H9 (cell line): ENCODE results near the gene UPF1. TPM values are rescaled to one million over a fixed set of nuclear protein-coding genes. Genes with fewer than 3 reads are reported as not detected.
A peak's percentile ranks its signal among the peaks of the same experiment; 100 is the strongest.

Experiments
- DNase-seq: peaks from one replicate; pipeline ENCODE4 v3.0.0-alpha.2; 2017
- H2AFZ ChIP-seq: one replicate; pipeline ENCODE4 v1.6.1; 2013; ENCODE audit warnings: mild to moderate bottlenecking, low read length, control low read depth, moderate library complexity
- H2AK5ac ChIP-seq: 2 replicates; pipeline ENCODE4 v1.6.1; 2013; ENCODE audit warnings: low read length, control low read depth, mixed read lengths; ENCODE audit not compliant: insufficient read length
- H2BK120ac ChIP-seq: one replicate; pipeline ENCODE4 v1.6.1; 2013; ENCODE audit warnings: low read depth, mild to moderate bottlenecking, low read length, control low read depth, inconsistent platforms; ENCODE audit not compliant: poor library complexity, severe bottlenecking
- H2BK12ac ChIP-seq: 2 replicates; pipeline ENCODE4 v1.6.1; 2013; ENCODE audit warnings: low read length, control low read depth, mixed read lengths, low read depth; ENCODE audit not compliant: insufficient read length
- H2BK15ac ChIP-seq: 2 replicates; pipeline ENCODE4 v1.6.1; 2013; ENCODE audit warnings: low read depth, low read length, control low read depth
- H2BK20ac ChIP-seq: one replicate; pipeline ENCODE4 v1.6.1; 2013; ENCODE audit warnings: low read depth, mild to moderate bottlenecking, low read length, control low read depth, inconsistent platforms; ENCODE audit not compliant: poor library complexity, severe bottlenecking
- H2BK5ac ChIP-seq: 2 replicates; pipeline ENCODE4 v1.6.1; 2013; ENCODE audit warnings: low read length, control low read depth, mixed read lengths; ENCODE audit not compliant: insufficient read length
- H3K14ac ChIP-seq: 2 replicates; pipeline ENCODE4 v1.6.1; 2013; ENCODE audit warnings: low read length, control low read depth; ENCODE audit not compliant: insufficient read depth
- H3K18ac ChIP-seq: 2 replicates; pipeline ENCODE4 v1.6.1; 2013; ENCODE audit warnings: low read depth, mild to moderate bottlenecking, mixed read lengths, low read length, control low read depth; ENCODE audit not compliant: insufficient read length
- H3K23ac ChIP-seq: 2 replicates; pipeline ENCODE4 v1.6.1; 2013; ENCODE audit warnings: low read length, control low read depth, mixed read lengths, low read depth; ENCODE audit not compliant: insufficient read length
- H3K23me2 ChIP-seq: 2 replicates; pipeline ENCODE4 v1.6.1; 2013; ENCODE audit warnings: low read depth, mild to moderate bottlenecking, mixed read lengths, low read length, control low read depth; ENCODE audit not compliant: insufficient read length, poor library complexity, severe bottlenecking
- H3K27ac ChIP-seq: 2 replicates; pipeline ENCODE4 v1.5.1; 2013; ENCODE audit warnings: low read length, control low read depth, mixed read lengths, low read depth; ENCODE audit not compliant: insufficient read length
- H3K27me3 ChIP-seq: 2 replicates; pipeline ENCODE4 v1.6.1; 2013; ENCODE audit warnings: low read length, control low read depth, inconsistent platforms; ENCODE audit not compliant: insufficient read depth
- H3K4ac ChIP-seq: 2 replicates; pipeline ENCODE4 v1.6.1; 2013; ENCODE audit warnings: low read depth, mild to moderate bottlenecking, control low read depth, inconsistent platforms, low read length, moderate library complexity
- H3K4me1 ChIP-seq: 2 replicates; pipeline ENCODE4 v1.6.1; 2013; ENCODE audit warnings: low read length, control low read depth, inconsistent platforms; ENCODE audit not compliant: insufficient read depth
- H3K4me2 ChIP-seq: 2 replicates; pipeline ENCODE4 v1.6.1; 2013; ENCODE audit warnings: low read length, control low read depth, mixed read lengths; ENCODE audit not compliant: insufficient read length, insufficient read depth
- H3K56ac ChIP-seq: 2 replicates; pipeline ENCODE4 v1.6.1; 2013; ENCODE audit warnings: low read depth, mild to moderate bottlenecking, mixed read lengths, low read length, control low read depth; ENCODE audit not compliant: insufficient read length
- H3K79me1 ChIP-seq: 2 replicates; pipeline ENCODE4 v1.6.1; 2013; ENCODE audit warnings: low read depth, mild to moderate bottlenecking, moderate library complexity, low read length, control low read depth, inconsistent platforms; ENCODE audit not compliant: insufficient read depth, poor library complexity, severe bottlenecking
- H3K79me2 ChIP-seq: 2 replicates; pipeline ENCODE4 v1.6.1; 2013; ENCODE audit warnings: low read length, control low read depth, inconsistent platforms; ENCODE audit not compliant: insufficient read depth
- H3K9ac ChIP-seq: 2 replicates; pipeline ENCODE4 v1.6.1; 2013; ENCODE audit warnings: low read length, control low read depth, mixed read lengths; ENCODE audit not compliant: insufficient read length; ENCODE audit errors: extremely low read depth
- H3K9me3 ChIP-seq: one replicate; pipeline ENCODE4 v1.6.1; 2013; ENCODE audit warnings: low read depth, low read length, inconsistent platforms; ENCODE audit not compliant: control insufficient read depth
- H3T11ph ChIP-seq: one replicate; pipeline ENCODE4 v1.6.1; 2013; ENCODE audit warnings: mild to moderate bottlenecking, low read length, control low read depth, inconsistent platforms
- H4K20me1 ChIP-seq: one replicate; pipeline ENCODE4 v1.6.1; 2013; ENCODE audit not compliant: control insufficient read depth, insufficient read length, insufficient read depth
- H4K5ac ChIP-seq: 2 replicates; pipeline ENCODE4 v1.6.1; 2013; ENCODE audit warnings: low read depth, mild to moderate bottlenecking, mixed read lengths, low read length, control low read depth; ENCODE audit not compliant: insufficient read length
- H4K8ac ChIP-seq: replicated peaks from 2 replicates; pipeline ENCODE4 v1.6.1; 2013; ENCODE audit warnings: low read length, control low read depth, mixed read lengths, low read depth; ENCODE audit not compliant: insufficient read length
- H4K91ac ChIP-seq: 2 replicates; pipeline ENCODE4 v1.6.1; 2013; ENCODE audit warnings: low read depth, mild to moderate bottlenecking, moderate library complexity, mixed read lengths, low read length, control low read depth; ENCODE audit not compliant: insufficient read length
- H3K27ac Mint-ChIP-seq, 3 experiments: 2 replicates in 2 of 3; 3 replicates in 1 of 3; pipeline ENCODE4 v1.8.0; 2020 to 2021; ENCODE audit warnings: mixed read lengths in 3 of 3, mild to moderate bottlenecking in 1 of 3, moderate library complexity in 1 of 3
- H3K27me3 Mint-ChIP-seq: 2 replicates; pipeline ENCODE4 v1.8.0; 2021; ENCODE audit warnings: low read depth, mild to moderate bottlenecking, moderate library complexity, mixed read lengths
- H3K36me3 Mint-ChIP-seq, 3 experiments: 2 replicates in 2 of 3; 3 replicates in 1 of 3; pipeline ENCODE4 v1.8.0; 2020 to 2021; ENCODE audit warnings: low read depth in 3 of 3, mixed read lengths in 3 of 3; ENCODE audit not compliant: insufficient read depth in 1 of 3
- H3K4me1 Mint-ChIP-seq, 2 experiments: 2 replicates each; pipeline ENCODE4 v1.8.0; 2020; ENCODE audit warnings: mixed read lengths in 2 of 2
- H3K4me3 Mint-ChIP-seq, 2 experiments: 2 replicates in 1 of 2; 3 replicates in 1 of 2; pipeline ENCODE4 v1.8.0; 2020 to 2021; ENCODE audit warnings: mild to moderate bottlenecking in 2 of 2, mixed read lengths in 2 of 2, moderate library complexity in 1 of 2
- H3K9me3 Mint-ChIP-seq, 2 experiments: 2 replicates in 1 of 2; 3 replicates in 1 of 2; pipeline ENCODE4 v1.8.0; 2020; ENCODE audit warnings: mild to moderate bottlenecking in 2 of 2, mixed read lengths in 2 of 2, moderate library complexity in 1 of 2
- WGBS: extraction: QIAGEN DNeasy Blood & Tissue Kit; methylation state at CpG from one replicate; pipeline ENCODE4 v1.1.7; 2013; ENCODE audit warnings: missing lambda C conversion rate, low lambda C conversion rate, mixed read lengths; ENCODE audit not compliant: insufficient read length; ENCODE audit errors: extremely low coverage; 5-methylcytosine and 5-hydroxymethylcytosine counted together
- total RNA-seq: library from RNA; stranded (reverse); gene quantifications from 2 replicates; pipeline ENCODE4 v1.2.1, GENCODE V29; 2021
- TF ChIP-seq, protein P1 (sequence below): fragments of 200-600 bp; sonication (generic); conservative IDR thresholded peaks from 3 replicates; pipeline ENCODE4 v1.8.0; 2021; ENCODE audit warnings: antibody characterized with exemption, mild to moderate bottlenecking

Gene UPF1
- total RNA-seq, 1 experiment from 2014 or later = 85.4 TPM

DNA sequence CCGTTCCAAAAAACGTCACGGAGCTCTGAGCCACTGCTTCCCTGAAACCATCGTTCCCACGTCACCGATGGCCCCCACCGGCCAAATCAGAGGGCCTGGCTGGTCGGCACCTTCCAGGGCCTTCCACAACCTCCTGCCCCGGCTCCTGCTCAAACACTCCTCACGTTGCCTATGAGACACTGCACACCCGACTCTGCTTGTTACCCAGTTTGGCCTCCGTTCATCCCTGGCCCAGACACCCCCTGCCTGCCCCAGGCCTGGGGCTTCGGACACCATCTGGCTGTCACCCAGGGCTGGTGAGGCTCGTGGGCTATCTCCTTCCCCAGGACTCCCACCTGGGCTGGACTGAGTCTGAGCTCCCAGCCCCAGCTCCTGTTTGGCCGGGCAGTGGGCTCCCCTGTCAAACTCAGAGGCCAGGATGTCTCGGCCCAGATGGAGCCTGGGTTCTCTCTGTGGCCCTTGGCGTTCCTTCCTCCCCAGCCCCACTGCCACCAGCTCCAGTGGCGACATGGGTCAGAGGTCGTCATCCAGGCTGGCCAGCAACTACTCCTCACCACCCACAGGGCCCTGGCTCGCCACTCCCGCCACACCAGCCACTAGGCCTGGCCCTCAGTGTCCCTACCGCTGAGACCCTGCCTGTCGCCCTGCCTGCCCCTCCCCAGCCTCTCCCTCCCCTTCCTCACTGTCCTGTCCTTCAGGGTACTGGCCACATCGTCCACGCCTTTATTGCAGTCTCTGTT is 46.5 kb downstream of the UPF1 start:
- H3K9me3 Mint-ChIP-seq = peaks cover 0 to 9% of the 10 kb centered on the region in 2 experiments; a peak in 3 of 5 replicates
- no peaks in the 10 kb centered on the region for H4K20me1 ChIP-seq
- TF ChIP-seq, protein P1, sequence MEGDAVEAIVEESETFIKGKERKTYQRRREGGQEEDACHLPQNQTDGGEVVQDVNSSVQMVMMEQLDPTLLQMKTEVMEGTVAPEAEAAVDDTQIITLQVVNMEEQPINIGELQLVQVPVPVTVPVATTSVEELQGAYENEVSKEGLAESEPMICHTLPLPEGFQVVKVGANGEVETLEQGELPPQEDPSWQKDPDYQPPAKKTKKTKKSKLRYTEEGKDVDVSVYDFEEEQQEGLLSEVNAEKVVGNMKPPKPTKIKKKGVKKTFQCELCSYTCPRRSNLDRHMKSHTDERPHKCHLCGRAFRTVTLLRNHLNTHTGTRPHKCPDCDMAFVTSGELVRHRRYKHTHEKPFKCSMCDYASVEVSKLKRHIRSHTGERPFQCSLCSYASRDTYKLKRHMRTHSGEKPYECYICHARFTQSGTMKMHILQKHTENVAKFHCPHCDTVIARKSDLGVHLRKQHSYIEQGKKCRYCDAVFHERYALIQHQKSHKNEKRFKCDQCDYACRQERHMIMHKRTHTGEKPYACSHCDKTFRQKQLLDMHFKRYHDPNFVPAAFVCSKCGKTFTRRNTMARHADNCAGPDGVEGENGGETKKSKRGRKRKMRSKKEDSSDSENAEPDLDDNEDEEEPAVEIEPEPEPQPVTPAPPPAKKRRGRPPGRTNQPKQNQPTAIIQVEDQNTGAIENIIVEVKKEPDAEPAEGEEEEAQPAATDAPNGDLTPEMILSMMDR = no peak
- peak; percentile 27 for DNase-seq
- no peaks in the 10 kb centered on the region for H3K4me1 Mint-ChIP-seq
- H3K23me2 ChIP-seq = no peaks in the 10 kb centered on the region
- no peaks in the 10 kb centered on the region for H3K27me3 Mint-ChIP-seq
- no peak overlapping the region for H3K23ac ChIP-seq
- no peak overlapping the region for H3K14ac ChIP-seq
- H2BK15ac ChIP-seq = no peak overlapping the region
- H3K18ac ChIP-seq = no peak overlapping the region
- no peak overlapping the region for H2BK120ac ChIP-seq
- H2BK12ac ChIP-seq = no peak overlapping the region
- no peak overlapping the region for H2BK20ac ChIP-seq
- peak overlapping the region in 2 of 3 experiments; percentile 75 to 77; a peak in 4 of 7 replicates for H3K27ac Mint-ChIP-seq
- no peaks in the 10 kb centered on the region for H3K4me1 ChIP-seq
- H3K27ac ChIP-seq = no peak overlapping the region
- H2AFZ ChIP-seq = no peak overlapping the region
- no peak overlapping the region for H4K8ac ChIP-seq
- no peaks in the 10 kb centered on the region for H3K79me2 ChIP-seq
- no peak overlapping the region for H4K5ac ChIP-seq
- no peaks in the 10 kb centered on the region for H3K27me3 ChIP-seq
- no peak overlapping the region for H3K9ac ChIP-seq
- no peak overlapping the region for H3K56ac ChIP-seq
- peaks cover 42 to 76% (median 58%) of the 10 kb centered on the region in 3 experiments for H3K36me3 Mint-ChIP-seq
- no peak overlapping the region for H4K91ac ChIP-seq
- no peaks in the 10 kb centered on the region for H3K9me3 ChIP-seq
- H3K4me2 ChIP-seq = no peak overlapping the region
- H3K4ac ChIP-seq = no peak overlapping the region
- no peak overlapping the region for H3K4me3 Mint-ChIP-seq
- H3T11ph ChIP-seq = no peak overlapping the region
- H2AK5ac ChIP-seq = no peak overlapping the region
- no peak overlapping the region for H2BK5ac ChIP-seq
- no CpG with 5 or more reads among the region's 25 CpGs for WGBS
- H3K79me1 ChIP-seq = no peaks in the 10 kb centered on the region
